NCI-H146 treated with DMSO at 0.1 percent for 48 hours (cell line): ENCODE results near the gene R3HCC1L.

Experiments used
- DNase-seq: peaks from one replicate; lab custom pipeline; 2025; ENCODE audit not compliant: unreplicated experiment; lab: John Stamatoyannopoulos, UW

The R3HCC1L gene

DNA sequence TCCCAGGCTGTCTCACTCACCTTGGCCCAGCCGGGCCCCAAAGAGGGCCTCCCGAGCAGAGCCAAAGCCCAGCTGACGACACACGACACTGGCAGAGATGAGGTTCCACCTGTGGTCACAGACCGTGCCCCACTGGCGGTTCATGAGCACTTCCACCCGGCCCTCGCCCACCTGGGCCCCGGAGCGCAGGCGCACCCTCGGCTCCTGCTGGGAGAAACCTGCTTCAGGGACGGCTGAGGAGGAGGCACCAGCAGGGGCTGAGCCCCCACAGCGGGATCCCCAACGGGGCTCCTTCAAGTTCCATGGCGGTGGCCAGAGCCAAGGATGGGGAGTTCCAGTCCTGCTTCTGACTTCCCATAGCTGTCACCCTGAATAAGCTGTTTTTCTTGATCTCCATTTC is 123.5 kb downstream of the R3HCC1L start:
- no peak for DNase-seq

GRCh38 chr10:98258683-98259454 is 124.4 kb downstream of the R3HCC1L start:
- no peak for DNase-seq

- no peak for DNase-seq
Observed at GRCh38 chr10:98259606-98260315, 125.3 kb downstream of the R3HCC1L start.

DNA sequence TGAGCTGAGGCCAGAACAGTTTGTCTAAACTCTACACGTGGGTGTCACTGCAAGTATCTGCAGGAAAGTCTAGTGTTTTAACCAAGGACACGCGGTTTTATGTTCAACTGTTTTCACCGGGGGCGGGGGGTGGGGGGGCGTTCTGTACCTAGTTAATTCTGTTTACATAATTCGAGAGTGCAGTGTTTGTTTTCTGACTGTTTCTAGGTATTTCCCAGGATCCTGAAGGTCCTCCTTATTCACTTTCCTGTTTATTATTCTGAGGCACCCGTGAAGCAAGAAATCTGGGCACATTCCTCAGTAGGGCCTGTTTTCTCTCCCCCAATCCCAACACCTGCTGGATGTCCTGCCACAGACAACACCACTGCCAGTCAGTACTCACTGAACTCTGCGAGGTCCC is 125.9 kb downstream of the R3HCC1L start:
- no peak for DNase-seq

DNA sequence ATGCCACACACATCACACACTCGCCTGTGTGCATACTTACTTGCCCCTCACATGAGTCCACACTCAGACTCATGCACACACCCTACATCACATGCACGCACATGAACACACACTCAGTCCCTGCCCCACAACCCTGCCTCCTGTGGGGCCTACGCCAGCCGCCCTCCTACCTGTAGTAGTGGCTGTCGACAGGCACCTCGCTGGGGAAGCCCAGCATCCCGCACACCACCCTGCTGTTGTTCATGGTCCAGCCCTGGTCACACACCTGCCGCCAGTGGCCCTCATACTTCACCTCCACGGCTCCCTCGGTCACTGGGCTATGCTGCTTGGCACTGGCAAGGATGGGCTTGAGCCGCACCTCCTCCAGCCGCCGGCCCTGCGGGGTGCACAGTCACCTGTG is 126.3 kb downstream of the R3HCC1L start:
- no peak for DNase-seq

DNA sequence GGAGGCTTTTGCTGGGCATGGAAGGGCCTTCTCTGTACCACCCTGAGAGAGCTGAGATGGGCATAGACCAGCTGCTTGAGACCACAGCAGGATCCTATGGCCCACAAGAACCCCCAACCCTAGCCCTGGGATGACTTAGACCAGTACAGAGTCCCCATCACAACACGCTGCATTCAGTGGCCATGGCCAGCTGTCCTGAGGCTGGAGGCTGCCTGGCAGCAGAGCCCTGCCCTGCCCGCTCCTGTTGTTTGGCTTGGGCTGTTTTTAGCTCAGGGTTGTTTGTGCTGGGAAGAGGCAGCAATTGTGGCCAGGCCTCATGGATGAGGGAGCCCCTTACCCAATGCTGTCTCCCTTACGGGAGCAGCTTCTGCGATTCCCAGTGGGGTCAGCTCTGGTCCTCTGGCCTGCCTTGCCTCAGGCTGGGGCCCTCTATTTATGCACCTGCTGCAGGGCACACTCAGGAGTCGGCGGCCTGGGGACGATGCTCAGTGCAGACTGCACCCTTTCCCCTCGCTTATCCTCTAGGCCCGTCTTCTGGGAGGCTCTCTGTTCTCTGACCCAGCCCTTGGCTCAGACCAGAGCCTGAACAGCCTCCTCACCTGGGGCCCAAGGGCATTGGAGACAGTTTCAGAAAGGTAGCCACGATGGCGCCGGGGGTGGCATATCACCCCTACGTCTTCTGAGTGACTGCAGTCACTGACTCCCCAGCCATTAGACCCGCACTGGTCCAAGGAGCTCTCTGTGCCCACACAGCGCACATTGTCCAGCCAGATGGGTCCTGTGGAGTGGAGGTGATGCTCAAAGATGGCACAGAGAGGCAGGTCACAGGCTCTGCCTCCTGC is 127.2 kb downstream of the R3HCC1L start:
- DNase-seq, result no peak

DNA sequence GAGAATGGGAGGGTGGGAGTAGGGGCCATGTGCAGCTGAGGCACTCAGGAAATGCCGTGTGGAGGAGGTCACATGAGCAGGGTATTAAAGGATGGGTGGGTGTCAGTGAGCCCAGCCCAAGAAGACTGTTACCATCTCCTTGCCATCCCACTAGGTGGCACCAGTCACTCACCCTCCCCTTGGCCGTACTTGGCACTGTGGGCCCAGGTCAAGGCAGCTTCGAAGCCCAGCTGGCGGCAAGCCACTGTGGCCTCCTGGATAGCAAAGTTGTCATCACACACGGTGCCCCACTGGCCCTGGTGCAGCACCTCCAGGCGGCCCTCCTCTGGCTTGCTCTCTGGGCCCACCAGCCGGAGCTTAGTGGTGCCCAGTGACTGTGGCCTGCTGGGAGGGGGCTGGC is 128.1 kb downstream of the R3HCC1L start:
- peak; percentile 3 for DNase-seq

- DNase-seq, result no peak
Observed at GRCh38 chr10:98263088-98263487, 128.6 kb downstream of the R3HCC1L start.

DNA sequence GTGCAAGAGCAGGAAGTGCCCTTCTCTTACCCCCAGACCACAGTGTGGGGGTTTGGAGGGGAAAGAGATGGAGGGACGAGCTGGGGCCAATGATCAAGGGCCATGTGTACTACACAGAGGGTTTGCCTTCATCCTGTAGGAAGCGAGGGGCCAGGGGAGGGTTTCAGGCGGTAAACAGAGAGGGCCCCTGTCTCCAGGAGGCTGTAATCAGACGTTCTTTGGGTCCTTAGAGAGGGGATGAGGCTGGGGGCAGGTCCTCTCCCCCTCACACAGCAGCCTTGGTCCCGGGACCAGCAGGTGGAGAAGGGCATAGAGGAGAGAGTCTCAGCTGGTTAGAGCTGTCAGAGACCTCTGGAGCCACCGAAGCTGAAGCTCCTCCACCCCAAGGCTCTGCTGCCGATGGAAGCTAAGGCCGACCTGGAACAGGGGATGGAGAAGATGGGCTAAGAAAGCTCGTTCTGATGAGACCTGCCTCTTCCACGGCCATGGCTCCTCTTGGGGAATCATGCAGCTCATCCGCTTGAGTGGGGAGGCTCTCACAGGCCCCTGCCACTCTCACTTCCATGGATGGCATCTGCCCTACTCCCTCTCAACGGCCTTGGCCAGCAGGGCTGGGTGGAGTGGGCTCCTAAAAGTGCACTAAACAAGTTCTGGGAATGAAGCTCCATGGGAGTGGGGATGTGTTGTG is 130.1 kb downstream of the R3HCC1L start:
- no peak for DNase-seq

DNA sequence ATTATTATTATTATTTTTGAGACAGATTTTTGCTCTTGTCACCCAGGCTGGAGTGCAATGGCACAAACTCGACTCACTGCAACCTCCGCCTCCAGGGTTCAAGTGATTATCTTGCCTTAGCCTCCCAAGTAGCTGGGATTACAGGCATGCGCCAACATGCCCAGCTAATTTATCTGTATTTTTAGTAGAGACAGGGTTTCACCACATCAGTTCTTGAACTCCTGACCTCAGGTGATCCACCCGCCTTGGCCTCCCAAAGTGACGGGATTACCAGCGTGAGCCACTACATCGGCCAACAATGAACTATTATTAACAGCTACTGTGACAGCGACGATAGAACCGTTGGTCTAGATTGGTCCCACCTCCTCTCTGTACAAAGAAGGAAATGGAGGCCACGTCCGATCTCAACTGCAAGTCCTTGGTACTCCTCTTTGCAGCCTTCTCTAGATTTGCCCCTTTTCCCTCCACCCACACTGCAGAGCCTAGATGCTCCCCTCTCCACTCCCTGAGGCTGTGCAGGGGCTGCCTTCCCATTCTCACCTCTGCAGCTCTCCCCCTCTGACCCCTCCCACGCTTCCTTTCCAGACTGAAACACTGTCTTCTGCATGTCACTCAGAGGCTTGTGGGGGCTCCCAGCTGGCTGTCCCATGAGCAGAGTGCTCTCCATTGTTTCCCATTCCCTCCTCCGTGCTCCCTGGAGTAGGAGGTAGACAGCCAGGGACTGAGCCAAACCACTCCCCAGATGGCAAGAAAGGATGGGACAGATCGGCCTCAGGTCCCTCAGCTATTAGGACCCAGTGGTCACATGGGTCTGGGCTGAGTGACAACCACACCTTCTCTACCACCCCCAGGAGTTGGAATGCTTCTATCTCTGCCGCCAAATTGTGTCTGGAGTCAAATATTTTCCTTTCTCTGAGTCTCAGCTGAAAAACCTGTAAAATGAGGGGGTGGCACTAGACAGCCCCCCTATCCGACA is 131.2 kb downstream of the R3HCC1L start:
- DNase-seq, result no peak

GRCh38 chr10:98266647-98267046 is 132.2 kb downstream of the R3HCC1L start:
- DNase-seq, result no peak

- DNase-seq, result no peak
Observed at GRCh38 chr10:98267069-98267893, 132.8 kb downstream of the R3HCC1L start.

- DNase-seq, result peak; percentile 20
Observed at GRCh38 chr10:98267894-98268693, 133.6 kb downstream of the R3HCC1L start, which contains the start of gene LOXL4. LOXL4 (minus strand) TSS chr10:98268194; CDS start chr10:98263019, 5,175 bp downstream.

DNA sequence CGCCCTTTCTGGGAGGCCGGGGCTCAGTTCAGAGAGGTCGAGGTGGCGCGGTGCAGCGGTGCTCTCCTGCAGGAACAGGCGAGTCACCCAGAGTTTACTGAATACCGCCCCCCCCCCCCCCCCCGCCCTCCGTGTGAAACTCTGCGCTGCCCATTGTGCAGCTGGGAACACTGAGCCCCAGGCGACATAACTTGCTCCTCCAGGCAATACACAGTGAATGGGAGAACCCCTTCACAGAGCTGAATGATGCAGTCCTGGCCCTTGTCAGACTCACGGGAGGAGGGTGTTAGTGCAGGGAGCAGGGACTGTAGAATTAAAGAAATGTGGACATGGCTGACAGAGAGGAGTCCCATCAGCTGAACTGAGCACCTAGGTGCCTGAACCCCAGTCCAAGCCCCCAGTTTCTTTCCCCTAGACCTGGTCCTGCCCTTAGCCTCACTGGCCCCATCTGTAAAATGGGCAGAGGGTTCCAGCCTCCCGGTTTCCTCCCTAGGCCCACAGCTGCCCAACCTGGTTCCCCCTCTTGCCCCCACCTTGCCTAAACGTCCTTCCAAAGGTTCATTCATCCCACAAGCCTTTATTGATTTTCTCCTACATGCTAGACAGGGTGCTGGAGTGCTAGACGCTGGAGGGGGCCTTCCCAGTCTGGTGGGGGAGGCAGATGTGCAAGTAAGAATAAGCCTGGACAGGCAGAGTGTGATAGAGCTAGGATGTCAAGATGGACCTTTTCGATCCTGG is 134.4 kb downstream of the R3HCC1L start:
- peak; percentile 10 for DNase-seq

DNA sequence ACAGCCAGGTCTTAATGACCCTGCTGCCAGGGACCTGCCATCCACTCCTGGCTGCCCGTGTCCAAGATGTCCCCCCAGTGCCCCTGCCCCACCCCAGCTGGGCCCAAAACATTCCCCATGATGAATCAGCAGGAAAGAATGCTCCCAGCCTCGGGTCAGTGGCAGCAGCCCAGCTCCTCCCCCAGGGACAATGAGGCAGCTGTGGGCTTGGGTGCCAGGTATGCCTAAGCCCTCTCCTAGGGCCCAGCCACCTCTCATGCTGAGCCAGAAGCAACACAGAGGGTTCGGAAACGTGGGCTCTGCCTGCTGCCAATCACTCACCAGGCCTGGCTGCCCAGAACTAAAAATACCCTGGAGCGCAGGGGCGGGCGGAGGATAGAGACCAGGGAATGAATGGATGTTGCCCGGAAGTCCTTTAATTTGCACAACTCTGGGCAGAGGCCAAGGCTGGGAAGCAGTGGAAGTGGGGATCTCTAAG is 135.0 kb downstream of the R3HCC1L start:
- DNase-seq, result no peak

GRCh38 chr10:98270073-98270740 is 135.8 kb downstream of the R3HCC1L start:
- peak; percentile 69 for DNase-seq

DNA sequence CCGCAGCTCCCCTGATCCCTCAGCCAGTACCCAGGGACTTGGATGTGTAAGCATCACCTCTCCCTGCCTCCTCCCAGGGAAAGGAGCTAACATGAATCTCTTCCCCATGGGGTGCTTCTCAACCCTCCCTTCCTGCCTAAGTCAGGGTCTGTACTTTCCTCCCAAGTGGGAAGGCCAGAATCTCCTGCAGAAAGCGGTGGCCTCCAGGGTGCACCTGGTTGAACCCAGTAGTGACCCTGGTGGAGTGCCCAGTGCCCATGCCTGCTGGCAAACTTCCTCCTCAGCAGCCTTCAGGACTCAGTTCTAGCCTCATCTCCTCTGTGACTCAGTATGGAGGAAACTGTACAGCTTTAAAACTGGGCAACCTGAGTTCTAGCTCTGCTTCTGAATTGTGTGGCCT is 136.3 kb downstream of the R3HCC1L start:
- no peak for DNase-seq
